GM23338 (cell line): Measurements from ENCODE around the gene BTBD3. TPM values are rescaled to one million over a fixed set of nuclear protein-coding genes. Genes with fewer than 3 reads are reported as not detected.

Source experiments
- ATAC-seq: fragments of 200-7000 bp; cut with Tn5 transposase; 3 replicates; pipeline ENCODE4 v1.9.1; 2020
- DNase-seq: peaks from one replicate; pipeline ENCODE4 v3.0.0-alpha.2; 2015; ENCODE audit warnings: low spot score
- H2AFZ ChIP-seq: fragments of 200-600 bp; sonication (generic); 2 replicates; pipeline ENCODE4 v1.8.0; 2016; ENCODE audit warnings: antibody characterized with exemption, mild to moderate bottlenecking, moderate library complexity
- H3F3A ChIP-seq: fragments of 200-600 bp; sonication (generic); replicated peaks from 2 replicates; pipeline ENCODE4 v1.8.0; 2017; ENCODE audit warnings: antibody characterized with exemption, mixed run types, low read depth
- H3K27ac ChIP-seq: fragments of 200-600 bp; sonication (generic); 2 replicates; pipeline ENCODE4 v1.6.1; 2016; ENCODE audit warnings: low read depth
- H3K27me3 ChIP-seq: fragments of 200-600 bp; sonication (generic); 2 replicates; pipeline ENCODE4 v1.8.0; 2016; ENCODE audit warnings: mild to moderate bottlenecking, mixed run types, moderate library complexity; ENCODE audit not compliant: insufficient read depth
- H3K36me3 ChIP-seq: fragments of 200-600 bp; sonication (generic); 2 replicates; pipeline ENCODE4 v1.8.0; 2016; ENCODE audit warnings: mild to moderate bottlenecking; ENCODE audit not compliant: insufficient read depth
- H3K4me1 ChIP-seq: fragments of 200-600 bp; sonication (generic); 2 replicates; pipeline ENCODE4 v1.8.0; 2016; ENCODE audit warnings: mild to moderate bottlenecking, moderate library complexity; ENCODE audit not compliant: insufficient read depth
- H3K4me2 ChIP-seq: fragments of 200-600 bp; sonication (generic); 2 replicates; pipeline ENCODE4 v1.7.1; 2017; ENCODE audit warnings: mixed run types
- H3K4me3 ChIP-seq: fragments of 200-600 bp; sonication (generic); 2 replicates; pipeline ENCODE4 v1.6.1; 2016; ENCODE audit warnings: mixed run types
- H3K79me2 ChIP-seq: fragments of 200-600 bp; sonication (generic); replicated peaks from 2 replicates; pipeline ENCODE4 v1.8.0; 2017; ENCODE audit warnings: mild to moderate bottlenecking; ENCODE audit not compliant: insufficient read depth
- H3K9me2 ChIP-seq: fragments of 200-600 bp; sonication (generic); 2 replicates; pipeline ENCODE4 v1.8.0; 2017; ENCODE audit not compliant: insufficient read depth
- H4K20me1 ChIP-seq: fragments of 200-600 bp; sonication (generic); replicated peaks from 2 replicates; pipeline ENCODE4 v1.8.0; 2017; ENCODE audit warnings: mild to moderate bottlenecking; ENCODE audit not compliant: insufficient read depth
- H3K27ac Mint-ChIP-seq: 2 replicates; pipeline ENCODE4 v1.8.0; 2020; ENCODE audit warnings: inconsistent platforms, mild to moderate bottlenecking, moderate library complexity, mixed read lengths
- H3K27me3 Mint-ChIP-seq: 3 replicates; pipeline ENCODE4 v1.8.0; 2022; ENCODE audit warnings: low read depth, mild to moderate bottlenecking, moderate library complexity, mixed read lengths, inconsistent platforms; ENCODE audit not compliant: insufficient read depth, poor library complexity
- H3K36me3 Mint-ChIP-seq: 3 replicates; pipeline ENCODE4 v1.8.0; 2021; ENCODE audit warnings: low read depth, mild to moderate bottlenecking, inconsistent platforms, moderate library complexity, mixed read lengths
- H3K4me1 Mint-ChIP-seq: 3 replicates; pipeline ENCODE4 v1.8.0; 2020; ENCODE audit warnings: mild to moderate bottlenecking, inconsistent platforms, mixed read lengths
- H3K4me3 Mint-ChIP-seq: 3 replicates; pipeline ENCODE4 v1.8.0; 2021; ENCODE audit warnings: moderate library complexity, mild to moderate bottlenecking, inconsistent platforms, mixed read lengths
- H3K9me3 Mint-ChIP-seq: 3 replicates; pipeline ENCODE4 v1.8.0; 2020; ENCODE audit warnings: moderate library complexity, mild to moderate bottlenecking, inconsistent platforms, mixed read lengths
- JUNB ChIP-seq: IDR thresholded peaks from one replicate; pipeline ENCODE4 v1.6.1; 2016; ENCODE audit warnings: antibody characterized with exemption; ENCODE audit not compliant: unreplicated experiment
- POLR2AphosphoS5 ChIP-seq: IDR thresholded peaks from 2 replicates; pipeline ENCODE4 v1.6.1; 2016; ENCODE audit warnings: antibody characterized with exemption, low read depth
- ZNF114 ChIP-seq: fragments of 250-450 bp; sonication (Bioruptor Pico); IDR thresholded peaks from 2 replicates; pipeline ENCODE4 v1.5.0; 2020; ENCODE audit warnings: mild to moderate bottlenecking, moderate library complexity
- ZNF331 ChIP-seq: fragments of 250-450 bp; sonication (Bioruptor Pico); IDR thresholded peaks from 2 replicates; pipeline ENCODE4 v1.5.0; 2020; ENCODE audit warnings: low read depth, mild to moderate bottlenecking, moderate library complexity
- polyA plus RNA-seq: library from polyadenylated mRNA; unstranded; fragments of >200 nt; fragmentation: Nextera tagmentation; extraction: Ambion mirVana; gene quantifications from 2 replicates; pipeline ENCODE4 v1.2.1, GENCODE V29; 2016
- total RNA-seq: library from RNA; depleted of rRNA; stranded (reverse); fragments of >200 nt; shearing (Covaris generic); gene quantifications from 2 replicates; pipeline ENCODE4 v1.2.3, GENCODE V29; 2014
- TF ChIP-seq, protein P1 (sequence below): fragments of 250-450 bp; sonication (Bioruptor Pico); IDR thresholded peaks from 2 replicates; pipeline ENCODE4 v1.5.0; 2020; ENCODE audit warnings: mild to moderate bottlenecking, moderate library complexity
- TF ChIP-seq, protein P2 (sequence below), 2 experiments: fragments of 200-600 bp in 1 of 2; sonication (generic) in 1 of 2; conservative IDR thresholded peaks; 2 replicates each; pipeline versions ENCODE4 v1.5.1 to v1.6.1; 2016 to 2017; ENCODE audit warnings: antibody characterized with exemption in 2 of 2, low read depth in 2 of 2, mild to moderate bottlenecking in 2 of 2, moderate library complexity in 1 of 2
- TF ChIP-seq, protein P3 (sequence below): IDR thresholded peaks from 2 replicates; pipeline ENCODE4 v1.6.1; 2016; ENCODE audit warnings: antibody characterized with exemption

The BTBD3 gene
- total and polyA plus RNA-seq, 2 experiments from 2014 or later: 11.8 to 45.1 TPM

DNA sequence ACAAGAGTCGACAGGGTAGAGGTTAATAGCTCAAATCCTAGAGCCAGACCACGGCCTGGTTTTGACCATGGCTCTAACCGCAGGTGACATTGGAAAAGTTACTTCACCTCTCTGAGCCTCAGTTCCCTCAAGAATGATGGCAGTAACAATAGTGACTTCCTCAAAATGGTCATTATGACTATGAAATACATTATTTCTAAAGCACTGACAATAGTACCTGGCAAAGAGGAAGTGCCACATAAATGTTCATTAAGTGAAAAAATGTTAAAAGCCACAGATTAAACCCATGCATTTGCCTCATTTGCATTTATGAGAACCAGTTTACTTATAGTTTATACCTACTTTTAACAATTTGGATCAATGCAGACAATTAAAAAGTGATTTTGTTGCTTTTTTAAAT lies 12.3 kb downstream of the BTBD3 start:
- TF ChIP-seq, protein P1, sequence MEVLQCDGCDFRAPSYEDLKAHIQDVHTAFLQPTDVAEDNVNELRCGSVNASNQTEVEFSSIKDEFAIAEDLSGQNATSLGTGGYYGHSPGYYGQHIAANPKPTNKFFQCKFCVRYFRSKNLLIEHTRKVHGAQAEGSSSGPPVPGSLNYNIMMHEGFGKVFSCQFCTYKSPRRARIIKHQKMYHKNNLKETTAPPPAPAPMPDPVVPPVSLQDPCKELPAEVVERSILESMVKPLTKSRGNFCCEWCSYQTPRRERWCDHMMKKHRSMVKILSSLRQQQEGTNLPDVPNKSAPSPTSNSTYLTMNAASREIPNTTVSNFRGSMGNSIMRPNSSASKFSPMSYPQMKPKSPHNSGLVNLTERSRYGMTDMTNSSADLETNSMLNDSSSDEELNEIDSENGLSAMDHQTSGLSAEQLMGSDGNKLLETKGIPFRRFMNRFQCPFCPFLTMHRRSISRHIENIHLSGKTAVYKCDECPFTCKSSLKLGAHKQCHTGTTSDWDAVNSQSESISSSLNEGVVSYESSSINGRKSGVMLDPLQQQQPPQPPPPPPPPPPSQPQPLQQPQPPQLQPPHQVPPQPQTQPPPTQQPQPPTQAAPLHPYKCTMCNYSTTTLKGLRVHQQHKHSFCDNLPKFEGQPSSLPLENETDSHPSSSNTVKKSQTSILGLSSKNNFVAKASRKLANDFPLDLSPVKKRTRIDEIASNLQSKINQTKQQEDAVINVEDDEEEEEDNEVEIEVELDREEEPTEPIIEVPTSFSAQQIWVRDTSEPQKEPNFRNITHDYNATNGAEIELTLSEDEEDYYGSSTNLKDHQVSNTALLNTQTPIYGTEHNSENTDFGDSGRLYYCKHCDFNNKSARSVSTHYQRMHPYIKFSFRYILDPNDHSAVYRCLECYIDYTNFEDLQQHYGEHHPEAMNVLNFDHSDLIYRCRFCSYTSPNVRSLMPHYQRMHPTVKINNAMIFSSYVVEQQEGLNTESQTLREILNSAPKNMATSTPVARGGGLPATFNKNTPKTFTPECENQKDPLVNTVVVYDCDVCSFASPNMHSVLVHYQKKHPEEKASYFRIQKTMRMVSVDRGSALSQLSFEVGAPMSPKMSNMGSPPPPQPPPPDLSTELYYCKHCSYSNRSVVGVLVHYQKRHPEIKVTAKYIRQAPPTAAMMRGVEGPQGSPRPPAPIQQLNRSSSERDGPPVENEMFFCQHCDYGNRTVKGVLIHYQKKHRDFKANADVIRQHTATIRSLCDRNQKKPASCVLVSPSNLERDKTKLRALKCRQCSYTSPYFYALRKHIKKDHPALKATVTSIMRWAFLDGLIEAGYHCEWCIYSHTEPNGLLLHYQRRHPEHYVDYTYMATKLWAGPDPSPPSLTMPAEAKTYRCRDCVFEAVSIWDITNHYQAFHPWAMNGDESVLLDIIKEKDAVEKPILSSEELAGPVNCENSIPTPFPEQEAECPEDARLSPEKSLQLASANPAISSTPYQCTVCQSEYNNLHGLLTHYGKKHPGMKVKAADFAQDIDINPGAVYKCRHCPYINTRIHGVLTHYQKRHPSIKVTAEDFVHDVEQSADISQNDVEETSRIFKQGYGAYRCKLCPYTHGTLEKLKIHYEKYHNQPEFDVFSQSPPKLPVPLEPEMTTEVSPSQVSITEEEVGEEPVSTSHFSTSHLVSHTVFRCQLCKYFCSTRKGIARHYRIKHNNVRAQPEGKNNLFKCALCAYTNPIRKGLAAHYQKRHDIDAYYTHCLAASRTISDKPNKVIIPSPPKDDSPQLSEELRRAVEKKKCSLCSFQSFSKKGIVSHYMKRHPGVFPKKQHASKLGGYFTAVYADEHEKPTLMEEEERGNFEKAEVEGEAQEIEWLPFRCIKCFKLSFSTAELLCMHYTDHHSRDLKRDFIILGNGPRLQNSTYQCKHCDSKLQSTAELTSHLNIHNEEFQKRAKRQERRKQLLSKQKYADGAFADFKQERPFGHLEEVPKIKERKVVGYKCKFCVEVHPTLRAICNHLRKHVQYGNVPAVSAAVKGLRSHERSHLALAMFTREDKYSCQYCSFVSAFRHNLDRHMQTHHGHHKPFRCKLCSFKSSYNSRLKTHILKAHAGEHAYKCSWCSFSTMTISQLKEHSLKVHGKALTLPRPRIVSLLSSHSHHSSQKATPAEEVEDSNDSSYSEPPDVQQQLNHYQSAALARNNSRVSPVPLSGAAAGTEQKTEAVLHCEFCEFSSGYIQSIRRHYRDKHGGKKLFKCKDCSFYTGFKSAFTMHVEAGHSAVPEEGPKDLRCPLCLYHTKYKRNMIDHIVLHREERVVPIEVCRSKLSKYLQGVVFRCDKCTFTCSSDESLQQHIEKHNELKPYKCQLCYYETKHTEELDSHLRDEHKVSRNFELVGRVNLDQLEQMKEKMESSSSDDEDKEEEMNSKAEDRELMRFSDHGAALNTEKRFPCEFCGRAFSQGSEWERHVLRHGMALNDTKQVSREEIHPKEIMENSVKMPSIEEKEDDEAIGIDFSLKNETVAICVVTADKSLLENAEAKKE (CRISPR knock-in tag): no peak
- TF ChIP-seq JUNB (no peak), POLR2AphosphoS5 (no peak), ZNF331 (CRISPR knock-in tag) (no peak)
- Mint-ChIP-seq H3K4me1 (peaks cover 9% of the 10 kb centered on the region), H3K27me3 (peaks cover 5% of the 10 kb centered on the region), H3K9me3 (no peaks in the 10 kb centered on the region), H3K4me3 (no peak overlapping the region), H3K36me3 (peaks cover 4% of the 10 kb centered on the region; the same call in 2 of the 3 replicates), H3K27ac (no peak overlapping the region)
- Histone ChIP-seq H3K4me3 (no peak overlapping the region), H3K27me3 (no peaks in the 10 kb centered on the region), H3K4me2 (no peak overlapping the region), H2AFZ (no peak overlapping the region), H4K20me1 (no peaks in the 10 kb centered on the region), H3F3A (no peaks in the 10 kb centered on the region), H3K79me2 (no peaks in the 10 kb centered on the region), H3K4me1 (0 out of 2 replicates have a peak, but pooled peaks cover 10% of the 10 kb centered on the region), H3K36me3 (no peaks in the 10 kb centered on the region), H3K27ac (no peak overlapping the region), H3K9me2 (0 out of 2 replicates have a peak, but pooled peaks cover 6% of the 10 kb centered on the region)
- DNase-seq (no peak), ATAC-seq (no peak)

DNA sequence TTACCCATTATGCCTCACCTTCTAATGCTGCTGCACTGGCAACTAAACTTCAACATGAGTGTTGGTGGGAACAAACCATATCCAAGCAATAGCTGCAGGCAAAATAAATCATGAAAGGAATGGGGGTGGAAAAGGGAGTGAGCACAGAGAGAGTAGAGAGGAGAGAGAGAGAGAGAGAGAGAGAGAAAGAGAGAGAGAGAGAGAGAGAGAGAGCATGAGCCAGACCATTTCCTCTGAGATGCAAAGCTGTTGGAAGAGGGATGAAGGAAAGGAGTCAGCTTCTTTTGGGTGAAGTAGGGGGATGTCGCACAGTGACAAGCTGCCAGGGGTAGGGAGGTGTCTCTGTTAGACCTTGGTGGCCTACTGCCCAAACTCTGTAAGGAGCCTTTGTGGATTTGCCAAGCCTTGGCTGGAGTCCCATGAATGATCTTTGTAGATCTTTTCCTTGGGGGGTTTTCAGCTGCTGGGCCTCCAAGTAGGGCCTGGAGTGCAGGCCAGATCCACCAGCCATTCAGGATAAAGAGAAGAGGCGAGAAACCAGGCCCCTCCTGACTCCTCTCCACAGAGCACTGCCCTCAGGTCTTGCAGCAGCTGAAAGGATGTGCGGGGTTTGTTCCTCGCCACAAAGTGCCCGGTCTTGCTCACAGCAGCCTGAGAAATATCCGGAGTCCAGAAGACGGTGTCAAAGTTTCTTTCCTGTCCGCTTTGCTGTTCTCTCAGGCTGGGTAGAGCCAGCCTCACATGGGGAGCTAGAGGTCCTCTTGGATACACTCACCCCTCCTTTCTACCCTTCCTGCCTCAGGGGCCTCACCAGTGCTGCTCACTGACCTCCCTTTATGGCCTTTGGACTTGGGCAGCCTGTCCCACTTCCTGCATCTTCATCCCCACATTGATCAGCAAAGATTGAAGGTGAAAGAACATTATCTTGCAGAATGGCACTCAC lies 17.8 kb downstream of the BTBD3 start:
- DNase-seq: no peak
- no peaks in the 10 kb centered on the region for H3K36me3 Mint-ChIP-seq
- peaks cover 5% of the 10 kb centered on the region for H3K27me3 Mint-ChIP-seq
- Histone ChIP-seq H3K4me3 (no peak overlapping the region), H3F3A (no peaks in the 10 kb centered on the region), H3K4me2 (no peak overlapping the region), H3K9me2 (peaks cover 13% of the 10 kb centered on the region; the same call in 1 of the 2 replicates), H3K36me3 (no peaks in the 10 kb centered on the region), H3K4me1 (no peaks in the 10 kb centered on the region), H4K20me1 (no peaks in the 10 kb centered on the region), H3K79me2 (no peaks in the 10 kb centered on the region), H3K27ac (no peak overlapping the region), H3K27me3 (no peaks in the 10 kb centered on the region), H2AFZ (no peak overlapping the region)
- peaks cover 3% of the 10 kb centered on the region for H3K4me1 Mint-ChIP-seq
- ATAC-seq: no peak
- no peak overlapping the region for H3K4me3 Mint-ChIP-seq
- H3K27ac Mint-ChIP-seq: no peak overlapping the region
- H3K9me3 Mint-ChIP-seq: no peaks in the 10 kb centered on the region
- TF ChIP-seq, protein P2, sequence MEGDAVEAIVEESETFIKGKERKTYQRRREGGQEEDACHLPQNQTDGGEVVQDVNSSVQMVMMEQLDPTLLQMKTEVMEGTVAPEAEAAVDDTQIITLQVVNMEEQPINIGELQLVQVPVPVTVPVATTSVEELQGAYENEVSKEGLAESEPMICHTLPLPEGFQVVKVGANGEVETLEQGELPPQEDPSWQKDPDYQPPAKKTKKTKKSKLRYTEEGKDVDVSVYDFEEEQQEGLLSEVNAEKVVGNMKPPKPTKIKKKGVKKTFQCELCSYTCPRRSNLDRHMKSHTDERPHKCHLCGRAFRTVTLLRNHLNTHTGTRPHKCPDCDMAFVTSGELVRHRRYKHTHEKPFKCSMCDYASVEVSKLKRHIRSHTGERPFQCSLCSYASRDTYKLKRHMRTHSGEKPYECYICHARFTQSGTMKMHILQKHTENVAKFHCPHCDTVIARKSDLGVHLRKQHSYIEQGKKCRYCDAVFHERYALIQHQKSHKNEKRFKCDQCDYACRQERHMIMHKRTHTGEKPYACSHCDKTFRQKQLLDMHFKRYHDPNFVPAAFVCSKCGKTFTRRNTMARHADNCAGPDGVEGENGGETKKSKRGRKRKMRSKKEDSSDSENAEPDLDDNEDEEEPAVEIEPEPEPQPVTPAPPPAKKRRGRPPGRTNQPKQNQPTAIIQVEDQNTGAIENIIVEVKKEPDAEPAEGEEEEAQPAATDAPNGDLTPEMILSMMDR (conservative IDR thresholded peaks at IDR 0.05; ENCODE audit: low read depth in 2 of 2): no peak
- TF ChIP-seq ZNF114: no peak
- TF ChIP-seq, protein P3, sequence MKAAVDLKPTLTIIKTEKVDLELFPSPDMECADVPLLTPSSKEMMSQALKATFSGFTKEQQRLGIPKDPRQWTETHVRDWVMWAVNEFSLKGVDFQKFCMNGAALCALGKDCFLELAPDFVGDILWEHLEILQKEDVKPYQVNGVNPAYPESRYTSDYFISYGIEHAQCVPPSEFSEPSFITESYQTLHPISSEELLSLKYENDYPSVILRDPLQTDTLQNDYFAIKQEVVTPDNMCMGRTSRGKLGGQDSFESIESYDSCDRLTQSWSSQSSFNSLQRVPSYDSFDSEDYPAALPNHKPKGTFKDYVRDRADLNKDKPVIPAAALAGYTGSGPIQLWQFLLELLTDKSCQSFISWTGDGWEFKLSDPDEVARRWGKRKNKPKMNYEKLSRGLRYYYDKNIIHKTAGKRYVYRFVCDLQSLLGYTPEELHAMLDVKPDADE: no peak
